Peyer's patch (tissue), 4 donors: ENCODE data around the gene B4GALNT4. TPM values are rescaled to one million over a fixed set of nuclear protein-coding genes. Genes with fewer than 3 reads are reported as not detected.

ENCODE experiments used
- DNase-seq, 3 donors: peaks; one replicate each; pipeline ENCODE4 v3.0.0-alpha.2; 2017 to 2019
- H3K27ac ChIP-seq, 4 donors: fragments of 200-600 bp; sonication (generic); one replicate each; pipeline ENCODE4 v1.5.1; 2016 to 2019
- H3K27me3 ChIP-seq, 2 donors: fragments of 200-600 bp; sonication (generic); one replicate each; pipeline ENCODE4 v1.5.1; 2019
- H3K36me3 ChIP-seq, 3 donors: fragments of 200-600 bp; sonication (generic); one replicate each; pipeline ENCODE4 v1.5.1; 2016 to 2019
- H3K4me1 ChIP-seq, 4 donors: fragments of 200-600 bp; sonication (generic); one replicate each; pipeline ENCODE4 v1.5.1; 2016 to 2019
- H3K4me3 ChIP-seq, 4 donors: fragments of 200-600 bp; sonication (generic); 1 replicate in 3 of 4; 2 replicates in 1 of 4; pipeline ENCODE4 v1.5.1; 2016 to 2019; ENCODE audit warnings: mild to moderate bottlenecking in 1 of 4
- H3K9me3 ChIP-seq, 4 donors: fragments of 200-600 bp; sonication (generic); one replicate each; pipeline ENCODE4 v1.5.1; 2016 to 2019; ENCODE audit warnings: mild to moderate bottlenecking in 1 of 4
- CTCF ChIP-seq, 6 experiments: fragments of 450-650 bp in 4 of 6; fragments of 200-600 bp in 2 of 6; sonication (generic) in 1 of 6; IDR thresholded peaks; one replicate each; pipeline ENCODE4 v1.5.1; 2017 to 2019; ENCODE audit warnings: antibody characterized with exemption in 6 of 6, mild to moderate bottlenecking in 3 of 6, moderate library complexity in 1 of 6
- POLR2A ChIP-seq, 2 donors: fragments of 450-650 bp; IDR thresholded peaks; one replicate each; pipeline ENCODE4 v1.5.1; 2017; ENCODE audit warnings: antibody characterized with exemption in 2 of 2, mild to moderate bottlenecking in 2 of 2, moderate library complexity in 2 of 2
- total RNA-seq, 4 donors: library from RNA; depleted of rRNA; stranded (reverse); fragments of >200 nt; gene quantifications; one replicate each; pipeline ENCODE4 v1.1.0, GENCODE V29; 2016

B4GALNT4 gene
- total RNA-seq, 4 donors from 2014 or later = 2.5 to 36.3 (median 9.3) TPM

- H3K4me3 ChIP-seq = peak overlapping the region; percentile 68 to 86 (median 78)
- no peaks in the 10 kb centered on the region for H3K9me3 ChIP-seq
- peak; percentile 42 to 87 (median 81) for DNase-seq
- H3K36me3 ChIP-seq = peaks cover 0 to 5% (median 0%) of the 10 kb centered on the region in 3 donors
- peaks cover 3 to 39% (median 18%) of the 10 kb centered on the region in 4 donors for H3K4me1 ChIP-seq
- peak overlapping the region; percentile 81 to 97 (median 90) for H3K27ac ChIP-seq
- H3K27me3 ChIP-seq = no peaks in the 10 kb centered on the region
- peak in 1 of 2 donors; percentile 38 for TF ChIP-seq POLR2A (IDR thresholded peaks at IDR 0.05)
- peak in 3 of 6 experiments; percentile 5 to 17 (median 8) for TF ChIP-seq CTCF (IDR thresholded peaks at IDR 0.05)
Observed at GRCh38 chr11:416757-417621, 47.7 kb downstream of the B4GALNT4 start.

- Histone ChIP-seq H3K27me3 (no peaks in the 10 kb centered on the region), H3K9me3 (no peaks in the 10 kb centered on the region), H3K36me3 (peaks cover 0 to 5% (median 0%) of the 10 kb centered on the region in 3 donors), H3K4me1 (peaks cover 3 to 37% (median 18%) of the 10 kb centered on the region in 4 donors), H3K4me3 (peak overlapping the region; percentile 68 to 86 (median 78)), H3K27ac (peak overlapping the region; percentile 81 to 97 (median 90))
- no peak for TF ChIP-seq CTCF (IDR thresholded peaks at IDR 0.05)
- TF ChIP-seq POLR2A (IDR thresholded peaks at IDR 0.05) = no peak
- peak in 1 of 3 donors; percentile 44 for DNase-seq
Observed at GRCh38 chr11:417652-418342, 48.5 kb downstream of the B4GALNT4 start.

- Histone ChIP-seq H3K36me3 (peaks cover 0 to 12% (median 0%) of the 10 kb centered on the region in 3 donors), H3K27me3 (no peaks in the 10 kb centered on the region), H3K27ac (no peak overlapping the region), H3K4me3 (no peak overlapping the region), H3K9me3 (no peaks in the 10 kb centered on the region), H3K4me1 (peaks cover 3 to 31% (median 18%) of the 10 kb centered on the region in 4 donors)
- peak in 1 of 3 donors; percentile 48 for DNase-seq
- no peak for TF ChIP-seq POLR2A (IDR thresholded peaks at IDR 0.05)
- TF ChIP-seq CTCF (IDR thresholded peaks at IDR 0.05) = no peak
Observed at GRCh38 chr11:418343-419247, 49.3 kb downstream of the B4GALNT4 start.

GRCh38 chr11:419248-420005 lies 50.1 kb downstream of the B4GALNT4 start:
- peaks cover 0 to 12% (median 0%) of the 10 kb centered on the region in 3 donors for H3K36me3 ChIP-seq
- H3K9me3 ChIP-seq = no peaks in the 10 kb centered on the region
- no peaks in the 10 kb centered on the region for H3K27me3 ChIP-seq
- no peak overlapping the region for H3K27ac ChIP-seq
- no peak for TF ChIP-seq POLR2A (IDR thresholded peaks at IDR 0.05)
- TF ChIP-seq CTCF (IDR thresholded peaks at IDR 0.05) = no peak
- no peak overlapping the region for H3K4me3 ChIP-seq
- no peak for DNase-seq
- H3K4me1 ChIP-seq = peaks cover 3 to 29% (median 17%) of the 10 kb centered on the region in 4 donors
